ENCODE results near the gene GNG12. TPM values are rescaled to one million over a fixed set of nuclear protein-coding genes. Genes with fewer than 3 reads are reported as not detected.

Gene GNG12
- total RNA-seq, 1 experiment from 2014 or later: 23.7 TPM

DNA sequence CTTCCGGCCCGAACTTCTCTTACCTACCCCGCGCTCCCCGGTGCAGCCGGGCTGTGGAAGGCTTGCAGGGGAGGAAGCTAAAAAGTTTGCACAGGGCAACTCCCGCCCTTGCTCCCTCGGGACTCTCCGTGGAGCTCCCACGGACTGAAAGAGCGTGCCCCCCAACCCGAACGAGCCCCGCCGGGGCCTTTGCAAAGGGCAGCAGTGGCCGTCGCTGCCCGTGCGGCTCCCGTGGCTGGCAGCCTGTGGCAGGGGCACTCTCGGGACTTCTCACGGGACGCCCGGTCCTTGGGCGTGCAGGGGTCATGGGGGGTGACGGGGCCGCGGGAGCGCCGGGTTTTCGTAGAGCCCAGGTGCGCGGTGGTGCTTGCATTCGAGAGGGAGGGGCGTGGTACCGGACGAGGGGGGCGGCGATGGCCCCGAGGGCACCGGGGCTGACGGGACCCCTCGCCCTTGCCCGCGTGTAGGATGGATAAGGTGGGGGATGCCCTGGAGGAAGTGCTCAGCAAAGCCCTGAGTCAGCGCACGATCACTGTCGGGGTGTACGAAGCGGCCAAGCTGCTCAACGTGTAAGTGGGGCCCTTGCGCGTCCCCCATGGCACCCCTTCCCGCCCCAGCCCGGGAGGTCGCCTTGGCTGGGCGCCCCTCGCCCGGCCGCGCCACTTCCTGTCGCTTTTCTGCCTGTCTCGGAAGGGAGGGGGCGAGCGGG lies 147.6 kb downstream of the GNG12 start (continued):
- TF ChIP-seq, protein P1, sequence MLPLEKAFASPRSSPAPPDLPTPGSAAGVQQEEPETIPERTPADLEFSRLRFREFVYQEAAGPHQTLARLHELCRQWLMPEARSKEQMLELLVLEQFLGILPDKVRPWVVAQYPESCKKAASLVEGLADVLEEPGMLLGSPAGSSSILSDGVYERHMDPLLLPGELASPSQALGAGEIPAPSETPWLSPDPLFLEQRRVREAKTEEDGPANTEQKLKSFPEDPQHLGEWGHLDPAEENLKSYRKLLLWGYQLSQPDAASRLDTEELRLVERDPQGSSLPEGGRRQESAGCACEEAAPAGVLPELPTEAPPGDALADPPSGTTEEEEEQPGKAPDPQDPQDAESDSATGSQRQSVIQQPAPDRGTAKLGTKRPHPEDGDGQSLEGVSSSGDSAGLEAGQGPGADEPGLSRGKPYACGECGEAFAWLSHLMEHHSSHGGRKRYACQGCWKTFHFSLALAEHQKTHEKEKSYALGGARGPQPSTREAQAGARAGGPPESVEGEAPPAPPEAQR (CRISPR knock-in tag; IDR thresholded peaks at IDR 0.05): no peak
- TF ChIP-seq, protein P2, sequence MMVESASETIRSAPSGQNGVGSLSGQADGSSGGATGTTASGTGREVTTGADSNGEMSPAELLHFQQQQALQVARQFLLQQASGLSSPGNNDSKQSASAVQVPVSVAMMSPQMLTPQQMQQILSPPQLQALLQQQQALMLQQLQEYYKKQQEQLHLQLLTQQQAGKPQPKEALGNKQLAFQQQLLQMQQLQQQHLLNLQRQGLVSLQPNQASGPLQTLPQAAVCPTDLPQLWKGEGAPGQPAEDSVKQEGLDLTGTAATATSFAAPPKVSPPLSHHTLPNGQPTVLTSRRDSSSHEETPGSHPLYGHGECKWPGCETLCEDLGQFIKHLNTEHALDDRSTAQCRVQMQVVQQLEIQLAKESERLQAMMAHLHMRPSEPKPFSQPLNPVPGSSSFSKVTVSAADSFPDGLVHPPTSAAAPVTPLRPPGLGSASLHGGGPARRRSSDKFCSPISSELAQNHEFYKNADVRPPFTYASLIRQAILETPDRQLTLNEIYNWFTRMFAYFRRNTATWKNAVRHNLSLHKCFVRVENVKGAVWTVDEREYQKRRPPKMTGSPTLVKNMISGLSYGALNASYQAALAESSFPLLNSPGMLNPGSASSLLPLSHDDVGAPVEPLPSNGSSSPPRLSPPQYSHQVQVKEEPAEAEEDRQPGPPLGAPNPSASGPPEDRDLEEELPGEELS (CRISPR knock-in tag; IDR thresholded peaks at IDR 0.05): no peak
- TF ChIP-seq E2F5 (CRISPR knock-in tag; IDR thresholded peaks at IDR 0.05) (peak; percentile 64), EMX1 (CRISPR knock-in tag; IDR thresholded peaks at IDR 0.05) (no peak), TEAD1 (CRISPR knock-in tag; IDR thresholded peaks at IDR 0.05) (no peak), NFE2L1 (CRISPR knock-in tag; IDR thresholded peaks at IDR 0.05) (peak; percentile 15; the same call in 1 of the 2 replicates), CREM (CRISPR knock-in tag; IDR thresholded peaks at IDR 0.05) (0 out of 2 replicates have a peak, but pooled peaks have one; percentile 51), GRHL2 (CRISPR knock-in tag; IDR thresholded peaks at IDR 0.05; ENCODE audit: insufficient replicate concordance, severe bottlenecking) (no peak), SOX15 (CRISPR knock-in tag; IDR thresholded peaks at IDR 0.05) (no peak), GABPB1 (CRISPR knock-in tag; IDR thresholded peaks at IDR 0.05) (no peak), ATF6 (CRISPR knock-in tag; IDR thresholded peaks at IDR 0.05) (no peak), PRDM15 (CRISPR knock-in tag; IDR thresholded peaks at IDR 0.05) (peak; percentile 85), HMGA2 (CRISPR knock-in tag; IDR thresholded peaks at IDR 0.05) (no peak), E2F4 (CRISPR knock-in tag; IDR thresholded peaks at IDR 0.05; ENCODE audit: borderline replicate concordance, low read depth) (no peak), JUN (CRISPR knock-in tag; IDR thresholded peaks at IDR 0.05) (no peak), ETV6 (CRISPR knock-in tag; IDR thresholded peaks at IDR 0.05) (no peak), CBFB (CRISPR knock-in tag; IDR thresholded peaks at IDR 0.05; ENCODE audit: low read depth) (no peak), IRF2 (CRISPR knock-in tag; IDR thresholded peaks at IDR 0.05; ENCODE audit: borderline replicate concordance, low read depth) (0 out of 2 replicates have a peak, but pooled peaks have one; percentile 20), ZNF416 (CRISPR knock-in tag; IDR thresholded peaks at IDR 0.05) (no peak), MYBL2 (CRISPR knock-in tag; IDR thresholded peaks at IDR 0.05) (no peak), RORB (CRISPR knock-in tag; IDR thresholded peaks at IDR 0.05) (no peak), ATF1 (CRISPR knock-in tag; IDR thresholded peaks at IDR 0.05) (no peak), ESRRA (CRISPR knock-in tag; IDR thresholded peaks at IDR 0.05; ENCODE audit: borderline replicate concordance) (no peak), TCF7 (CRISPR knock-in tag; IDR thresholded peaks at IDR 0.05; ENCODE audit: low read depth) (peak; percentile 35; the same call in 1 of the 2 replicates)
- TF ChIP-seq, protein P3, sequence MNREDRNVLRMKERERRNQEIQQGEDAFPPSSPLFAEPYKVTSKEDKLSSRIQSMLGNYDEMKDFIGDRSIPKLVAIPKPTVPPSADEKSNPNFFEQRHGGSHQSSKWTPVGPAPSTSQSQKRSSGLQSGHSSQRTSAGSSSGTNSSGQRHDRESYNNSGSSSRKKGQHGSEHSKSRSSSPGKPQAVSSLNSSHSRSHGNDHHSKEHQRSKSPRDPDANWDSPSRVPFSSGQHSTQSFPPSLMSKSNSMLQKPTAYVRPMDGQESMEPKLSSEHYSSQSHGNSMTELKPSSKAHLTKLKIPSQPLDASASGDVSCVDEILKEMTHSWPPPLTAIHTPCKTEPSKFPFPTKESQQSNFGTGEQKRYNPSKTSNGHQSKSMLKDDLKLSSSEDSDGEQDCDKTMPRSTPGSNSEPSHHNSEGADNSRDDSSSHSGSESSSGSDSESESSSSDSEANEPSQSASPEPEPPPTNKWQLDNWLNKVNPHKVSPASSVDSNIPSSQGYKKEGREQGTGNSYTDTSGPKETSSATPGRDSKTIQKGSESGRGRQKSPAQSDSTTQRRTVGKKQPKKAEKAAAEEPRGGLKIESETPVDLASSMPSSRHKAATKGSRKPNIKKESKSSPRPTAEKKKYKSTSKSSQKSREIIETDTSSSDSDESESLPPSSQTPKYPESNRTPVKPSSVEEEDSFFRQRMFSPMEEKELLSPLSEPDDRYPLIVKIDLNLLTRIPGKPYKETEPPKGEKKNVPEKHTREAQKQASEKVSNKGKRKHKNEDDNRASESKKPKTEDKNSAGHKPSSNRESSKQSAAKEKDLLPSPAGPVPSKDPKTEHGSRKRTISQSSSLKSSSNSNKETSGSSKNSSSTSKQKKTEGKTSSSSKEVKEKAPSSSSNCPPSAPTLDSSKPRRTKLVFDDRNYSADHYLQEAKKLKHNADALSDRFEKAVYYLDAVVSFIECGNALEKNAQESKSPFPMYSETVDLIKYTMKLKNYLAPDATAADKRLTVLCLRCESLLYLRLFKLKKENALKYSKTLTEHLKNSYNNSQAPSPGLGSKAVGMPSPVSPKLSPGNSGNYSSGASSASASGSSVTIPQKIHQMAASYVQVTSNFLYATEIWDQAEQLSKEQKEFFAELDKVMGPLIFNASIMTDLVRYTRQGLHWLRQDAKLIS (CRISPR knock-in tag; IDR thresholded peaks at IDR 0.05; ENCODE audit: borderline replicate concordance): no peak
